Measurements from ENCODE around the gene TP53INP2.

- TF ChIP-seq CTCF (IDR thresholded peaks at IDR 0.05) = no peak
- no peak for TF ChIP-seq POLR2A (IDR thresholded peaks at IDR 0.05)
Observed at GRCh38 chr20:34753706-34754461, 49.7 kb downstream of the TP53INP2 start.
